Prostate gland (tissue), 2 donors: ENCODE measurements around the gene CSHL1.
A peak's percentile ranks its signal among the peaks of the same experiment; 100 is the strongest.
"Not testable (repeated sequence)": the region's sequence is repeated elsewhere in the genome, so short reads cannot be mapped to it uniquely, and the experiment has no call there.

Source experiments
- CTCF ChIP-seq, 4 experiments: fragments of 200-600 bp in 2 of 4; fragments of 450-650 bp in 2 of 4; sonication (generic) in 2 of 4; IDR thresholded peaks; 1 replicate in 3 of 4; 2 replicates in 1 of 4; pipeline ENCODE4 v1.5.1; 2016 to 2019; ENCODE audit warnings: antibody characterized with exemption in 4 of 4, mild to moderate bottlenecking in 2 of 4, moderate library complexity in 2 of 4
- POLR2A ChIP-seq: fragments of 450-650 bp; IDR thresholded peaks from one replicate; pipeline ENCODE4 v1.6.1; 2016; ENCODE audit warnings: antibody characterized with exemption, mild to moderate bottlenecking
- POLR2AphosphoS5 ChIP-seq: sonication (generic); formaldehyde crosslinking; IDR thresholded peaks from one replicate; pipeline ENCODE4 v1.6.1; 2017; ENCODE audit warnings: antibody characterized with exemption

DNA sequence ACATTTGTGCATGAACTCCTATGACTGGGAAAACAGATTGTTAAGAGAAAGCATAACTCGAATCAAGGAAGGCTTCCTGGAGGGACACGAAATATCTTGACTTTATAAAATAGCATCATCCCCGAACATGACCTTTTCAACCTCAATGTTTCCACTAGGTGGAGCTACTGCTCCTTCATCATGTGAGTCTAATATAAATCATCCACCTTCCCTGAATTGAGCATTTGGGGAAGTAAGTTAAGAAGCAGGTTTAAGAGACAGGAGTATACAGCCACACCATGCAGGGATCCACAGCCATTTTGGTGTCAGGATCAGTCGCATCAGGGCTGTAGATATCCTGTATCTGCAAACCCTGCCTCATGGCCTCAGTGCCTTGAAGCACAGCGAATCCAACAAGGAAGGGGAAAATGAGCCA lies 7.3 kb downstream of the CSHL1 start:
- peak in 2 of 4 experiments; percentile 11 to 38 for TF ChIP-seq CTCF (IDR thresholded peaks at IDR 0.05)
- TF ChIP-seq POLR2AphosphoS5, POLR2A: not testable (repeated sequence)
